NCI-H2196 treated with DMSO at 0.1 percent for 48 hours (cell line): ENCODE data around the gene CCNJ.
"Not testable (repeated sequence)": the region's sequence is repeated elsewhere in the genome, so short reads cannot be mapped to it uniquely, and the experiment has no call there.

ENCODE experiments used
- DNase-seq: peaks from one replicate; lab custom pipeline; 2025; ENCODE audit not compliant: unreplicated experiment; lab: John Stamatoyannopoulos, UW

Gene CCNJ, protein sequence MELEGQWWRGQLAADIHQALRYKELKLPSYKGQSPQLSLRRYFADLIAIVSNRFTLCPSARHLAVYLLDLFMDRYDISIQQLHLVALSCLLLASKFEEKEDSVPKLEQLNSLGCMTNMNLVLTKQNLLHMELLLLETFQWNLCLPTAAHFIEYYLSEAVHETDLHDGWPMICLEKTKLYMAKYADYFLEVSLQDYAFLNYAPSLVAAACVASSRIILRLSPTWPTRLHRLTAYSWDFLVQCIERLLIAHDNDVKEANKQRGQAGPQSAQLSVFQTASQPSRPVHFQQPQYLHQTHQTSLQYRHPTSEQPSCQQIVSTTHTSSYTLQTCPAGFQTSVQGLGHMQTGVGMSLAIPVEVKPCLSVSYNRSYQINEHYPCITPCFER

DNA sequence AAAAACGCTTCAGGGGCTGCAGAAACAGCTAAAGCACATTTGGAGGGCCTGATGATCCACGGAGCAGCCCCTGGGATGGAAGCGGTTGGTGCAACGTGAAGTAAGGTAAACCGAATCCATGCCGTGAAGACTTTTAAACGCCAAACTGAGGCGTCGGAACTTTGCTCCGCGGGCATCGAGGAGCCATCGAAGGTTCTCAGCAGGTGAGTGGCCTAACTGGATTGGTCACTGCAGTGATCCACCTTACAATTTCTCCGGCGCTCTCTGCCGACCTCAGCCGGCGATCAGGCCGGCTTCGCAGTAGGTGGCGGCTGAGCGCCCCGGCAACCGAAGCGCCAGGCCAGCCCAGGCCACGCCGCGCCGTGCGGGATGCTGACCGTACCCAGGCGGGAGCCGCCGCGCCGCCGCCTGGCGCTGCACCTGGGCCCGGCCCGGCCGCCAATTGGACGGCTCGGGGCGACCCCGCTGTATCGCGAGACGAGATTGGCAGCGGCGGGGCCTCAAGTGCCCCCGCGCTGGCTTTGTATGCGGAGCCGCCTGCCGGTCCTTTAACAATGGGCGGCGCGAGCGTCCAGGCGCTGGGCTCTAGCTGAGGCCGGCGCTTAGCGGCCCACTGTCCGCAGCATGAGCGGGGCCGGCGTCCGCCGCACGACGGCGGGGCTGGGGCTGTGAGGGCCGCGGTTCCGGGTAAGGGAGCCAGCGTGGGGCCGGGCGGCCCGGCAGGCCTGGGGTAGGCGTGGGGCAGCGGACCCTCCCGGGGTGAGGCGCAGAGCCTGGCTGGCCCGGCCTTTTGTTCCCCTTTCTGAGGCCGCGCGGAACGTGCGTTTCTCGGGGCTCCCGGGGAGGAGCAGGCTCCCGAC, at the start of gene CCNJ:
Gene CCNJ (plus strand): TSS at position 551 of the 860 bp plus-strand sequence. CDS start 811 bp downstream, outside the sequence.
- peak; percentile 37 for DNase-seq

DNA sequence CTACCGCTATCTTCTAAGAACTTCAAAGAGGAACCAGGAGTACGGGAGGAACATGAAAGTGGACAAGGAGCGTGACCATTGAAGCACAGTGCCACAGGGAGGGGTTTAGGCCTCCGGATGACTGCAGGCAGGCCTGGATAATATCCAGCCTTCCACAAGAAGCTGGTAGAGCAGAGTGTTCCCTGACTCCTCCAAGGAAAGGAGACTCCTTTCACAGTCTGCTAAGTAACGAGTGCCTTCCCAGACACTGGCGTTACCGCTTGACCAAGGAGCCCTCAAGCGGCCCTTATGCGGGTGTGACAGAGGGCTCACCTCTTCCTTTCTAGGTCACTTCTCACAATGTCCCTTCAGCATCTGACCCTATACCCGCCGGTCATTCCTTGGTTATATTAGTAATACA, 49.0 kb upstream of the CCNJ start:
- not testable (repeated sequence) for DNase-seq

DNA sequence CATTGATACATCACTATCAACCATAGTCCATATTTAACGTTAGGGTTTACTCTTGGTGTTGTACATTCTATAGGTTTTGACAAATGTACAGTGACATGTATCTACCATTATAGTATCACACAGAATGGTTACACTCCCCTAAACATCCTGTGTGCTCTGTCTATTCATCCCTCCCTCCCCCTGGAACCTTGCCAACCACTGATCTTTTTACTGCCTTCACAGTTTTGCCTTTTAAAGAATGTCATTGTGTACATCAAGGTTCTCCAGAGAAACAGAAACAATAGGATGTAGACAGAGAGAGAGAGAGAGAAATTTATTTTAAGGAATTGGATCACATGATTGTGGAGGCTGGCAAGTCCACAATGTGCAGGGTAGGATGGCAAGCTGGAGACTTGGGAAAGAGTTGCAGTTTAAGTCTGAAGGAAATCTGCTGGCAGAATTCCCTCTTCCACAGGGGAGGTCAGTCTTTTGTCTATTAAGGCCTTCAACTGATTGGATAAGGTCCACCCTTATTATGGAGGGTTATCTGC, 45.1 kb upstream of the CCNJ start:
- DNase-seq = no peak

DNA sequence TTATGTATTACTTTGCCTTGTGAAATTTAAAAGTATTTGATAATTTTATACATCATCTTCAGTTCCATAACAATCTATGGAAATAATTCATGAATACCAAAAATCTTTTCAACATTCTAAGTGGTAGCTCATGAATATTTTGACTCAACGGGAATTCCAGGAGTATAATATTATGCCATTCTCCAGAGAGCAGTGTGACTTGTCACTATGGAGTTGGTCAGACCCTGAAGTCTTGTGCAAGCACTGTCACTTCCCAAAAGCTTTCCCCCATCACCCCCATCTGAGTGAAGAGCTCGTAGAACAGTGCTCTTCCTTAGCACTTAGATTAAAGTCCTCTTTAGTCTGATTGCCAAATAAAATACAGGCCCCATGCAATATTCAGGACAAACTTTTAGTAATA, 29.4 kb upstream of the CCNJ start:
- no peak for DNase-seq

DNA sequence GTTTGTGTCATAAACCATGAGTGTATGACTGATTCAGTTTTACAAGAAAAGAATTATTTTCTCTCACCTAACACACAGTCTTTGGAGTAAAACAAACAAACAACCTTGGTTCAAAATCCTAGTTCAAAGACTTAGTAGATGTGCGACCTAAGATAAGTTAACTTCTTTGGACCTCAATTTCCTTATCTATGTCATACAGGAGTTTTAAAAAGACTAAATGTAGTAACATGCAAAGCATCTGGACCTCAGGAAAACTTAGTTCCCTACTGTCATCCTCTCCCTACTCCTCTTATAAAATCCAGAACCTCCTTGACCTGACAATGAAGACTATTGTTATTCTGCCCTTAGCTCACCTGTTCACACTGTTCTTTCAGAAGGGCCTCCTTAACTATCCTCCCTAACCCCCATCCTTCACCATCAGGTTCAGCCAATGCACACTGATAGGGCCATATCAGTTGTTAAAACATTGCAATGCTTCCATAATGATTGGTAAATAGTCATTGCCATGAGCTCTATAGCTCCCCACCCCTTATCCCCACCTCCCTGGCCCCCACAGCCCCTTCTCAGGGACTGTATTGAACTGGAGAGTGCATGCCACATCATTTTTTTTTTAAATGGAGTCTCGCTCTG, 28.8 kb upstream of the CCNJ start:
- DNase-seq = no peak

DNA sequence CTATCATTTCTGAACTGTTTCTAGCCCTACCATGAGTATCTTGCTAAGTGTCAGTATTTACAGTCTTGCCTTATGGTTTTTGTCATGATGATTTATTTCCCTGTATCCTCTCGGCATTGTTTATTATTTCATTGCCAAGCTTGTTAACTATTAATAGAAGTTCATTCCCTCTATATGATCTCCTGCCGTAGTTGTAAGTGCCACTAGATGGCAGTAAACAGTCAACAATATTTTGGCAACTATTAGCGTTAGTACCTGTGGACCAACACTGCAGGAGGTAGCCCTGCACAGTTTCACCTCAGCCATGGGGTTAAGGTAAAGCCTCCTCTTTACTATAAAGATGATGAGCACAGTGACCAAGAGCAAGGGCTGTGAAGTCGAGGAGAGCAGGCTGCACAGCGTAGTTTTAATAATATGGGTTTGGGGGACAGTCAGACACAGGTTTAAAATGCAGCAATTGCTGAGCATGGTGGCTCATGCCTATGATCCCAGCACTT, 26.1 kb upstream of the CCNJ start:
- no peak for DNase-seq

DNA sequence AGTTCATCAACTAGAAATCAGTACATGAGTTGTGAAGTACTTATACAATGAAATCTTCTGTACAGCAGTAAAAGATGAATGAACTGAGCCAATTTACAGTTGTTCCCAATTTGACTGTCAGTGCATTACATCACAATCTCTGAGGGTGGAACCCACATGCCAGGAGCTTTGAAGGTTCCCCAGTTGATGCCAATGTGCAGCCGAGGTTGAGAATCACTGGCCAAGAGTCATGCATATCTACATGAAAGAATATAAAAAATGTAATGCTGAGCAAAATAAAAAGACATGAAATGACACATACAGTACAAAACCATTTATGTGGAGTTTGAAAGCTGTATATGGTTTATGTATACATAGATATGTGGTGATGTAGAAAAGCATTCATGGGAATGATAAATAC, 22.1 kb upstream of the CCNJ start:
- DNase-seq = no peak

DNA sequence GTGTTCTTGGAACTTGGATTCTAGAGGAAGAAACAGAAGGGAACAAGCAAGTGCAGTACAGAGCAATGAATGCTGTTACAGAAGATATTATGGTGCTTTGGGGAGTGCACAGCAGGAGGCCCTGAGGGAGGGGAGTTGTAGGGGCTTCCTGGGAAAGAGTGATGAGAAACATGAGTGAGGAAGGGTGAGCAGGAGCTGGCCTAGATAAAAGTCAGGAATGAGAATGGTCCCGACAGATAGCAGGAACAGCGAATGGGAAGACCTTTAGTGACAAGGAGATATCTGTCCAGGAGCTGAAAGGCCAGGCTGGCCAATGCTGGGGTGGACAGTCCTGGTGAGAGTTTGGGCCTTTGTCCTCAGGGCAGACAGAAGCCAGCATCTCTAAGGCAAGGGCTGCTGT, 20.6 kb upstream of the CCNJ start:
- no peak for DNase-seq

DNA sequence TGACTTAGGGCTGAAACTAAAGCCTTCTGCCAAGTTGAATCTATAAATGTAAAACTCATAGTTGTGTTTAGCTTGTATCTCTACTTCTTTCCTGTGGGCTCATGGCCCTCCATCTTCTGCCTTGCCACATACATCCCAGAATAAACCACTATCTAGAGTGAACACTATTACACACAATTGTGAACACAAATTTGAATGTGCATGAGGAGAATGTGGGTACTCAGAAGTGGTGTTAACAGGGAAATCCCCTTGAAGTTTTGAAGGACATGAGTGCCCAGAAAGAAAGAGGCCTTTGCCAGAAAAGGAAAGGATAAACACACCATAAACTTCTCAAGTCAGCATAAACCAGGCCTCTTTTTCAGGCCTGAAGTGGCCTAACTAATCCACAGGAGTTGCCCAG, 20.2 kb upstream of the CCNJ start:
- no peak for DNase-seq

DNA sequence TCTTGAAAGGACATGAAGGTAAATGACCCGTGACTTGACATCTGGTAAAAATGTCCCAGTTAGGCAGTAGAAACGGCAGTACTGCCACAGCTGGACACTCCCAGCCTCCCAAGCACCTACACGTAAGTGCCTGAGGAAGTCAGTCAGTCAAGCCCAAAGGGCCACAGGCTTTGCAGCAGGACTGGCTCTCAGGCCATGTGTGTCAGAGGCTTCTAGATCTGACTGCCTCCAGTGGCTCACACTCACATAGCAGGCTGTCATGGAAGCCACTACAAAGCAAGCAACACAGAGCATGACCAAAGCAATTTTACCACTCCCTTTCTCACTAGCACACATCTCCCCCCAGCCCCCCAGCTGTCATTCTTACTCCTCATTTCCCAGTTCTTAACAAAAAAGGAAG, 17.8 kb upstream of the CCNJ start:
- no peak for DNase-seq

DNA sequence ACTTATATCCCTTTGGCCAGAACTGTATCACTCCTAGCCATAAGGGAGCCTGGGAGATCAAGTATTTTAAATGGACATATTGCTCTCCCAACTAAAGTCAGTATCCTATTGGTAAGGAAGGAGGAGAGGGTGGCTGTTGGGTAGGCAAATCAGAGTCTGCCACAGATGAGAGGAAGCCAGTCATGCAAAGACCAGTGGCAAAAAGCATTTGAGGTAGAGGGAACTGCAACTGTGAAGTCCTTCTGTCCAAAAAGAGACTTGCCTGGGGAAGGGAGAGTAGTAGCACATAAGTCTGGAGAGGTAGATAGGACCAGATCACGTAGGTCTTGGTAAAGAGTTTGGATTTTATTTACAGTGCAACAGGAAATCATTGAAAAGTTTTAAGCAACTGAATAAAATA, 8.8 kb upstream of the CCNJ start:
- DNase-seq = no peak

DNA sequence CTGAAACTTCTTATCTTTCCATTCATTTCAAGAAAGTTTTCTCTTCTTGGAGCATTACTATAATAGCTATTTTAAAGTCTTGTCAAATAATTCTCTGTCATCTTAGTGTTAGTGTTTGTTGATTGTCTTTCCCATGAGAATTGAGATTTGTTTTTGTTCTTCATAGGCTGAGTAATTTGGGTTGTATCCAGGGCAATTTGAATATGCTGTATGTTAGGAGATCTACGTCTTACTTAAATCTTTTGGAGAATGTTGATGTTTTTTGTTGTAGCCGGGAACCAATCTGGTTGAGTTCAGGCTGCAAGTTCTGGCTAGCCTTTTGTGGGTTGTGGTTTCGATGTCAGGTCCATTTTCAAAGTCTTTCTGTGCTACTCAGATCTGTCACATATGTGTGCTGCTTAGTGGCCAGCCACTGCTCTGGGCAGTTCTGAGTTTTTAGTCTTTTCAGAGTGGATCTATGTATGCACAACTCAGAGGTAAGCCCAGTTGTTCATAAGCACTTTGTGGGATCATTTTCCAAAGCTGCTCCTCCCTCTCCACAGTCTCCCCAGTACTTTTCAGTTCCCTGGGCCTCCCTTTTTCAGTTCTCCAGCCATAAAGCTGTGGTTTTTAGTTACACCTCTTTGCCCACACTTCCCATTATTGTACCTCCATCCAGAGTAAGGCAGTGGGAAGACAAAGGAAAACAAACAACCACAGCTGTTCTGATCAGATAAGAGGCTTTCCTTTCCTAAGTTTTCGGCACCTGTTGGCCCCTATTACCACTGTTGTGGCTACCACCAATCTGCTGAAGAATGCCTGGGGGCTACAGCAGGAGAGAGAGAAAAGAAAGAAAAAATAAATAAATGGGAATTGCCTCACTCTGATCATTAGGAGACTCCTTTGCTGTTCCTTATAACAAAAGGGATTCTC, 4.7 kb upstream of the CCNJ start:
- no peak for DNase-seq

DNA sequence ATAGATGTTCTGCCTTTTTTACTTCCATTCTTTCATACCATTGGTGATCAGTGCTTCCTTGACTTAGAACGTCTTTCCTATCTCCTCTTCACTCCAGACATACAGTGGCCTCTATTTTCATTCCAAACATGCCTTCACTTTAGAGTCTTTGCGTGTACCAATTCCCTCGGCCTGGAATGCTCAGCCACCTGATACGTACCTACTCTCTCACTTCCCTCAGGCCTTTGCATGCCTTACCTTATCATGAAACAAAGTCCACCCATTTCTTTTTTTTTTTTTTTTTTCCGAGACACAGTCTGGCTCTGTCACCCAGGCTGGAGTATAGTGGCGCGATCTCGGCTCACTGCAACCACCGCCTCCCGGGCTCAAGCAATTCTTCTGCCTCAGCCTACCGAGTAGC, 2.2 kb upstream of the CCNJ start:
- DNase-seq = no peak

DNA sequence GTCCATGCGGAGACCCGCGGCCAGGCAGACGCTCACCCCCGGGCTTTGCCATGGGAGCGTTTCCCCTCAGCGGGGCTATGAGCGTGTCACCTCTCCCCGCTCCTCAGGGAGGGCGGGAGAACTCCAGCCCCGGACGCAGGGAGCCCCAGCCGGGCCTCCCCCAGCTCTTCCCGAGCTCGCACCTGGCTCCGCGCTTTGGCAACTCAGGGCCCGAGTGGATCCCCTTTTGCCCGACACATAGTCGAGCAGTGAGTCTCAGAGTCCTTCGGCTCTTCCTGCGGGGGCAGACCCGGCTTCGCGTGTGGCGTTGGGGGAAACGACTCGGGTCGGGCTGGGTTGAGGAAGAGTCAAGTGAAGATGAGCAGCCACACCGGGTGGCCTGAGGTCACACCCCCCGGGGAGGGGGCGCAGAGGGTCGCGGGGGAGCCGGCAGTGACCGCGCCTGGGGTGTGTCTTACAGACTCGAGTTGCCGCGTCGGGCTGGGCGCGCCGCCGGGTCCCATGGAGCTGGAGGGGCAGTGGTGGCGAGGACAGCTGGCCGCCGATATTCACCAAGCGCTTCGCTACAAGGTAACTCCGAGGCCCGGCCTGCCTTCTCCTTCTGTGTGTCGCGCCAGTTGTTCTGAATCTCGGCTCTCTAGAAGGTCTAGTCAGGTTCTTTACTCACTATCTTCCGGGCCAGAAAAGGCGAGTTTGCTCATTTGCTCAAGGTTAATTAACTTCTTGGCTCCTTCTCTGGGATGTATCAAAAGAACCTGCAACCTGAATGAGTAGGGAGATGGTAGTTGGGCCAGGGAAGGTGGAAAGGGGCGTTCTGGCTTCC, 721 bp downstream of the CCNJ start:
- DNase-seq = no peak

DNA sequence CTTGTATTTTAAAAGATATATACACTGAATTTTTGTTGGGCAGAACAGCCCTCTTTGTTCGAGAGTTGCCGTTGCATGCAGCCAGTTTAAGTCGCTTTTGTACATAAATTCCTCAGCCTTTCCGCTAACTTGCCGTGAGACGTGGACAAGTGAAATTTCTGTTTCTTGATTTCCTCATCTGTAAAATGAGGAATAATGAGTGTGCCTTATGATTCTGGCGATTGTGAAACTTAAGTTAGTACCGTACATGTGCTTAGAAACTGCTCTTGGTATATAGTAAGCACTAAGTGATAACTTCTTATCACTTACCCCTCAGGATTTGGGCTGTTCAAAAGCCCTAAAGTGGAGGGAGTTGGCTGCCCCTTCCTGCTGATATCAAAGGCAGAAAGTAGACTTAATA, 1.4 kb downstream of the CCNJ start:
- no peak for DNase-seq

DNA sequence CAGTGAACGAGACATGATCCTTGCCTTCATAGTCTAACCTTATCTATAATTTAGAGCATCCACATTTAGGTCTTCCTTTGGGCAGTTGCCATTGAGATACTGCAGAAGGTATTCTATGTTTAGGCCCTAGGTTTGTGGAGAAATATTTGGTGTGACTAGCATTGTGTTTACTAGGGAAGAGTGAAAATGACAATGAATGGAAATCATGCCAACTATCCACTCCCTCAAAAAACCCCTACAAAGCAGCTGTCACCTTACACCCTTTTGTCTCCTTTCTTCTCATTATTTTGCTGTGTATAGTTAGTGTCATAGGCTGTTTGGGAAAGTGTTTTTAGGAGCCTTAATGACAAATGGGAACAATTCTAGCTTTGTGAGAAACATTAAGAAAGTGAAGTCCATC, 3.2 kb downstream of the CCNJ start:
- DNase-seq = no peak

DNA sequence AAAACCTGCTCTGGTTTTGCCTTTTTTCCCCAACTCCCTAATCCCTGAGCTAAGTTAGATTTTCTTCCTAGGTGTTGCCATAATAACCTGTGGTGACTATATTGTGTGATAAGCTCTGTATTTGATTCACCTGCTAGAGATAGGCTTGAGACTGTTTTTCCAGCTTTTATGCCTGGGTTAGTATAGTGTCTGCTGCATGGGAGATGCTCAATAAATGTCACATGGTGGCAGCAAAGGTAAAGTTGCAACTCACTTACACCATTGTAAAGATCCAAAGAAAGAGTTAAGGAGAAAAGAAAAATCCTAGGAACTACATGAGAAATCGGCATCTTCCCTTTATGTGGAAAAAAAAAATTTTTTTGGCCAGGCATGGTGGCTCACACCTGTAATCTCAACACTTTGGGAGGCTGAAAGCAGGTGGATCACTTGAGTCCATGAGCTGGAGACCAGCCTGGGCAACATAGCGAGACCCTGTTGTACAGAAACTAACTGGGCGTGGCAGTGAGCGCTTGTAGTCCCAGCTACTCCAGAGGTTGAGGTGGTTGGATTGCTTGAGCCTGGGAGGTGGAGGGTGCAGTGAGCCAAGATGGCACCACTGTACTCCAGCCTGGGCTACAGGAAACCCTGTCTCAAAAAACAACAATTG, 3.7 kb downstream of the CCNJ start:
- no peak for DNase-seq

DNA sequence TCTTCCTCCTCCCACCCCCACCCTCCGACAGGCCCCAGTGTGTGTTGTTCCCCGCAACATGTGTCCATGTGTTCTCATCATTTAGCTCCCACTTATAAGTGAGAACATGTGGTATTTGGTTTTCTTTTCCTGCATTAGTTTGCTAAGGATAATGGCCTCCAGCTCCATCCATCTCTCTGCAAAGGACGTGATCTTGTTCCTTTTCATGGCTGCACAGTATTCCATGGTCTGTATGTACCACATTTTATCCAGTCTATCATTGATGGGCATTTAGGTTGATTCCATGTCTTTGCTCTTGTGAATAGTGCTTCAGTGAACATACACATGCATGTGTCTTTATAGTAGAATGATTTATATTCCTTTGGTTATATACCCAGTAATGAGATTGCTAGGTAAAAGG, 4.5 kb downstream of the CCNJ start:
- DNase-seq = not testable (repeated sequence)

DNA sequence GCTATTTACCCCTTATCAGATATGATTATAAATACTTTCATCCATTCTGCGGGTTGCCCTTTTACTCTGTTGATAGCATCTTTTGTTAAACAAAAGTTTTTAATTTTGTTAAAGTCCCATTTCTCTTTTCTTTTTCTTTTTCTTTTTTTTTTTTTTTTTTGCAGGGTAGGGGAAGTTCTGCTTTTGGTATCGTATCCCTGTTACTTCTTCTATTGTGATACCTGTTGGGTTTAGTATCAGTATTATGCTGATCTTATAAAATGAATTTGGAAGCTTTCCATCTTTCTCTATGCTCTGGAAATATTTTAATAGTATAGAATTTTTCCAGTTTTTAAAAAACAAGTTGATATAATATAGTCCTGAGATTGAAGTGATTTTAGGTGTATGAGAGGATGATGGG, 6.0 kb downstream of the CCNJ start:
- DNase-seq = no peak
